Heart left ventricle (tissue), 16 donors: ENCODE measurements around the gene OTOF. TPM values are rescaled to one million over a fixed set of nuclear protein-coding genes. Genes with fewer than 3 reads are reported as not detected.

Experiments used
- ATAC-seq, 4 donors: fragments of 200-7000 bp; cut with Tn5 transposase; one replicate each; pipeline ENCODE4 v1.9.1; 2020 to 2022; ENCODE audit warnings: moderate library complexity in 4 of 4, mild to moderate bottlenecking in 3 of 4, moderate number of reproducible peaks in 1 of 4
- DNase-seq, 5 donors: peaks; one replicate each; pipeline ENCODE4 v3.0.0-alpha.2; 2020
- H3K27ac ChIP-seq, 12 donors: fragments of 200-600 bp; sonication (generic) in 4 of 12; one replicate each; pipeline versions ENCODE4 v1.5.0 to v1.8.0; 2016 to 2022; ENCODE audit warnings: mild to moderate bottlenecking in 2 of 12
- H3K27me3 ChIP-seq, 9 donors: fragments of 200-600 bp; sonication (generic) in 2 of 9; one replicate each; pipeline versions ENCODE4 v1.5.1 to v1.8.0; 2016 to 2022; ENCODE audit warnings: mild to moderate bottlenecking in 3 of 9
- H3K36me3 ChIP-seq, 9 donors: fragments of 200-600 bp; sonication (generic) in 2 of 9; one replicate each; pipeline versions ENCODE4 v1.5.0 to v1.8.0; 2018 to 2022; ENCODE audit warnings: mild to moderate bottlenecking in 2 of 9
- H3K4me1 ChIP-seq, 12 donors: fragments of 200-600 bp; sonication (generic) in 4 of 12; one replicate each; pipeline versions ENCODE4 v1.5.0 to v1.8.0; 2016 to 2022; ENCODE audit warnings: mild to moderate bottlenecking in 3 of 12
- H3K4me3 ChIP-seq, 12 donors: fragments of 200-600 bp; sonication (generic) in 4 of 12; one replicate each; pipeline versions ENCODE4 v1.5.0 to v1.8.0; 2017 to 2022; ENCODE audit warnings: mild to moderate bottlenecking in 9 of 12, moderate library complexity in 4 of 12
- H3K9me3 ChIP-seq, 12 donors: fragments of 200-600 bp; sonication (generic) in 4 of 12; one replicate each; pipeline versions ENCODE4 v1.5.0 to v1.8.0; 2016 to 2022; ENCODE audit warnings: mild to moderate bottlenecking in 1 of 12
- CTCF ChIP-seq, 12 donors: fragments of 200-600 bp; sonication (generic) in 4 of 12; IDR thresholded peaks; one replicate each; pipeline versions ENCODE4 v1.5.0 to v1.8.0; 2018 to 2022; ENCODE audit warnings: antibody characterized with exemption in 12 of 12, mild to moderate bottlenecking in 5 of 12
- POLR2A ChIP-seq, 2 donors: fragments of 450-650 bp; IDR thresholded peaks; one replicate each; pipeline ENCODE4 v1.6.1; 2017; ENCODE audit warnings: antibody characterized with exemption in 2 of 2, mild to moderate bottlenecking in 2 of 2, moderate library complexity in 2 of 2
- WGBS, 4 donors: extraction: QIAGEN DNeasy Blood & Tissue Kit in 2 of 4; methylation state at CpG; one replicate each; pipeline versions ENCODE4 v1.1.5 to v1.1.7; 2013 to 2018; 5-methylcytosine and 5-hydroxymethylcytosine counted together
- intact Hi-C, 10 donors: fragments of 100-400 bp; cut with DNase I; formaldehyde crosslinking; loops; one replicate each; pipeline versions ENCODE4 v1.11.1 to v1.14.2; 2022
- polyA plus RNA-seq, 2 donors: library from polyadenylated mRNA; stranded (reverse); fragments of 200-250 nt; gene quantifications; one replicate each; pipeline ENCODE4 v1.2.3, GENCODE V29; 2013
- total RNA-seq, 9 donors: library from RNA; depleted of rRNA in 2 of 9; stranded (reverse); fragments of >200 nt in 2 of 9; fragmentation: NEBNext Ultra II Directional in 3 of 9; extraction: Animal tissue kit (Norgen Biotek cat#: 25700) in 3 of 9; gene quantifications; one replicate each; pipeline versions ENCODE4 v1.1.0 to v1.2.4, GENCODE V29; 2016 to 2023
- donor health status: ischemic (EF 13 %, LVEDD 7.1; RV severe dilation, severe dysfunction).
- donor health status: healthy with polysubstance abuse.
- donor health status: DM: no; HTN: yes; CAD: no.
- donor health status: DM: no; HTN: no; CAD: no.
- donor health status: ischemic (EF 25% LVEDD 6.9; RV normal size, moderate dysfunction).
- donor health status: ischemic (EF 25% LVEDD 5.7; RV mildly dilated, moderate dysfunction).
- donor health status: healthy.
- donor health status: DM: yes; HTN: yes; CAD: no.
- donor health status: ischemic (EF 35%, LVEDD 5.7; RV mildly dilated, moderate dysfunction).
- donor health status: nonischemic (EF 11% LVEDD 7.7; RV severe dilation, severe dysfunction).
- donor health status: DM: yes; HTN: yes; CAD: no.
- donor health status: PGD.
- donor health status: ischemic (EF 29% LVEDD 5.4; RV normal size, mild dysfunction).
- donor health status: nonischemic (EF 23%, LVEDD 6.1; RV moderate dilation, normal function).

Gene OTOF
- total and polyA plus RNA-seq, 11 donors: 0.03 to 0.14 (median 0.04) TPM; not detected in 8

- Histone ChIP-seq H3K4me1 (no peaks in the 10 kb centered on the region), H3K36me3 (no peaks in the 10 kb centered on the region), H3K27me3 (peaks cover 0 to 33% (median 8%) of the 10 kb centered on the region in 9 donors), H3K4me3 (no peak overlapping the region), H3K9me3 (no peaks in the 10 kb centered on the region), H3K27ac (no peak overlapping the region)
- no peak for DNase-seq
- 59 to 83% (median 62%) methylated on average over 1 of the region's 1 CpG for WGBS, 4 donors
- ATAC-seq: no peak
- TF ChIP-seq POLR2A (IDR thresholded peaks at IDR 0.05) (no peak), CTCF (IDR thresholded peaks at IDR 0.05) (no peak)
- intact Hi-C loops: loop anchor here in 3 of 10 donors (5.0 kb wide), 1 partner anchor 57 kb away; no protein-coding TSS in a partner anchor
Measured at GRCh38 chr2:26520148-26520449, 42.2 kb upstream of the OTOF start.

- WGBS, 4 donors: 49 to 62% (median 52%) methylated on average over 8 of the region's 8 CpGs
- no peaks in the 10 kb centered on the region for H3K36me3 ChIP-seq
- ATAC-seq (no peak), DNase-seq (no peak)
- no peaks in the 10 kb centered on the region for H3K9me3 ChIP-seq
- H3K4me1 ChIP-seq: no peaks in the 10 kb centered on the region
- no peak for TF ChIP-seq POLR2A (IDR thresholded peaks at IDR 0.05)
- TF ChIP-seq CTCF (IDR thresholded peaks at IDR 0.05): no peak
- intact Hi-C loops: loop anchor here in 3 of 10 donors (5.0 kb wide), 1 partner anchor 58 kb away; no protein-coding TSS in a partner anchor
- H3K27ac ChIP-seq: no peak overlapping the region
- H3K4me3 ChIP-seq: no peak overlapping the region
- H3K27me3 ChIP-seq: peaks cover 0 to 33% (median 8%) of the 10 kb centered on the region in 9 donors
Measured at GRCh38 chr2:26519396-26520147, 41.6 kb upstream of the OTOF start.

- 82 to 90% (median 86%) methylated on average over 3 to 11 of the region's 11 CpGs for WGBS, 4 donors
- H3K27ac ChIP-seq: no peak overlapping the region
- intact Hi-C loops: no loop called here
- no peak for TF ChIP-seq POLR2A (IDR thresholded peaks at IDR 0.05)
- TF ChIP-seq CTCF (IDR thresholded peaks at IDR 0.05): no peak
- peak in 1 of 5 donors; percentile 7 for DNase-seq
- no peak for ATAC-seq
- H3K9me3 ChIP-seq: no peaks in the 10 kb centered on the region
- H3K36me3 ChIP-seq: no peaks in the 10 kb centered on the region
- peaks cover 0 to 20% (median 6%) of the 10 kb centered on the region in 9 donors for H3K27me3 ChIP-seq
- no peak overlapping the region for H3K4me3 ChIP-seq
- no peaks in the 10 kb centered on the region for H3K4me1 ChIP-seq
Measured at GRCh38 chr2:26516781-26517180, 38.9 kb upstream of the OTOF start.

GRCh38 chr2:26516246-26516645 lies 38.3 kb upstream of the OTOF start:
- no peaks in the 10 kb centered on the region for H3K4me1 ChIP-seq
- ATAC-seq (no peak), DNase-seq (peak in 1 of 5 donors; percentile 19)
- no peak overlapping the region for H3K27ac ChIP-seq
- intact Hi-C loops: no loop called here
- H3K4me3 ChIP-seq: no peak overlapping the region
- TF ChIP-seq CTCF (IDR thresholded peaks at IDR 0.05) (no peak), POLR2A (IDR thresholded peaks at IDR 0.05) (no peak)
- no peaks in the 10 kb centered on the region for H3K9me3 ChIP-seq
- WGBS, 4 donors: 82 to 89% (median 89%) methylated on average over 9 to 10 of the region's 10 CpGs
- H3K36me3 ChIP-seq: no peaks in the 10 kb centered on the region
- H3K27me3 ChIP-seq: peaks cover 0 to 15% (median 5%) of the 10 kb centered on the region in 9 donors
